LNCaP clone FGC (cell line): ENCODE measurements around the gene LARP4B.

Experiments
- DNase-seq: peaks from one replicate; pipeline ENCODE4 v3.0.0-alpha.2; 2011; ENCODE audit warnings: low read depth
- H3K4me3 ChIP-seq: 2 replicates; pipeline ENCODE4 v1.5.1; 2011; ENCODE audit warnings: mild to moderate bottlenecking, low read depth, low read length, control low read depth
- TF ChIP-seq, protein P1 (sequence below): IDR thresholded peaks from 2 replicates; pipeline ENCODE4 v1.5.1; 2012; ENCODE audit warnings: mild to moderate bottlenecking; ENCODE audit not compliant: control insufficient read depth, insufficient read depth; ENCODE audit errors: extremely low read depth

Gene LARP4B

DNA sequence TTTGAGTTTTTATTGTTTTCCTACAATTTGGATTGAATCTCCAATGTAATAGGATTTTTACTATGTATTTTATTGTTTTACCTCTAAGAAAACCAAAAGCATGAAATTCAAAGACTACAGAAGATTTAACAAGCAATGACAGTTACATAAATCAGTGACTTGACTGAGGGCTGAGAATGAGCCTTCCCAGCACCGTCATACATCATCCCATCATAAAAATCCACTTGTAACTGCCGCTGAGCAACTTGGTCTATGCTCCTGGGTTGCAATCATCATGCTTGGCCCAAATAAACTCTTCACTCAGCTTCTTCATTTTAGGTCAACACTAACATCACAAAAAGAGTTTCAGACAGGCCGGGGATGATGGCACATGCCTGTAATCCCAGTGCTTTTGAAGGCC, 13.5 kb downstream of the LARP4B start:
- TF ChIP-seq, protein P1, sequence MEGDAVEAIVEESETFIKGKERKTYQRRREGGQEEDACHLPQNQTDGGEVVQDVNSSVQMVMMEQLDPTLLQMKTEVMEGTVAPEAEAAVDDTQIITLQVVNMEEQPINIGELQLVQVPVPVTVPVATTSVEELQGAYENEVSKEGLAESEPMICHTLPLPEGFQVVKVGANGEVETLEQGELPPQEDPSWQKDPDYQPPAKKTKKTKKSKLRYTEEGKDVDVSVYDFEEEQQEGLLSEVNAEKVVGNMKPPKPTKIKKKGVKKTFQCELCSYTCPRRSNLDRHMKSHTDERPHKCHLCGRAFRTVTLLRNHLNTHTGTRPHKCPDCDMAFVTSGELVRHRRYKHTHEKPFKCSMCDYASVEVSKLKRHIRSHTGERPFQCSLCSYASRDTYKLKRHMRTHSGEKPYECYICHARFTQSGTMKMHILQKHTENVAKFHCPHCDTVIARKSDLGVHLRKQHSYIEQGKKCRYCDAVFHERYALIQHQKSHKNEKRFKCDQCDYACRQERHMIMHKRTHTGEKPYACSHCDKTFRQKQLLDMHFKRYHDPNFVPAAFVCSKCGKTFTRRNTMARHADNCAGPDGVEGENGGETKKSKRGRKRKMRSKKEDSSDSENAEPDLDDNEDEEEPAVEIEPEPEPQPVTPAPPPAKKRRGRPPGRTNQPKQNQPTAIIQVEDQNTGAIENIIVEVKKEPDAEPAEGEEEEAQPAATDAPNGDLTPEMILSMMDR = no peak
- no peak for DNase-seq

DNA sequence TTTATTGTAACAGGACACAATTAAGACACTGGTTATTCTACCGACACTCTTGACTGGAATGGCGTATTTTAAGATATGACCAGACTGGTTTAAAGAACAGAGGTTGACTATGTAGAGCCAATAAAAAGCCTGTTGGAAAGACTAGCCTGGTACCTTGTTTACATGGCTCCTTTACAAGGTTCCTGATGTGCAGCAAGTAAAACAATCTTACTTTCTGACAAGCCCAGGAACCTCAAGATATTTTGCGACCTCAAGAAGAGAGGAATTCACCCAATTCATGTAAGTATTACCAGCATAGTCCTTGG, 14.1 kb downstream of the LARP4B start:
- peak; percentile 92 for DNase-seq
- peak overlapping the region; percentile 10; the same call in 1 of the 2 replicates for H3K4me3 ChIP-seq

More for the DNA sequence above, 13.5 kb downstream of the LARP4B start:
- H3K4me3 ChIP-seq = no peak overlapping the region; the same call in 1 of the 2 replicates

DNA sequence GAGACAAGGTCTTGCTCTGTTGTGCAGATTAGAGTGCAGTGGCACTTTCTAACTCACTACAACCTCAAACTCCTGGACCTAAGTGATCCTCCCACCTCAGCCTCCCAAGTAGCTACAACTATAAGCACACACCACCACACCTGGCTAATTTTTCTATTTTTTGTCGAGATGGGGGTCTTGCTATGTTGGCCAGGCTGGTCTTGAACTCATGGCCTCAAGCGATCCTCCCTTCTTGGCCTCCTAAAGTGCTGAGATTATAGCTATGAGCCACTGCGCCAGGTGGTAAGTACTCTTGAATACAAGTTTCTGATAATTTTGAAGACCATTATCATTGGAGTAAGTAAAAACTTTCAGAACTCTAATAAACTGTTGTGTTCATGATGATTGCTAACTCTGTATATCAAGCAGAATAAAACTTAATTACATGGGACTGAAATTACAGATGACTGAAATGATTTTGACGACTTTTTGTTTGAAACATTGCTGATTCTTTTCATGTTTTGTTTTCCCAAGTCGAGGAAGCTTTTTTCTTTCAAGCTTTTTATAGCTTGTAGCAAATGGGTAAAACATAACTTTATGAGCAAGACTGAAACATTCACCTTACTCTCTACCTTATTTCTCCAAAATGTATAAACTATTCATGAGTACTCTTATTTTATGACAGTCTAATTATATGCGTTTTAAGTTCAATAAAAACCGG, 14.6 kb downstream of the LARP4B start:
- no peak overlapping the region for H3K4me3 ChIP-seq
- TF ChIP-seq, protein P1 = no peak
- no peak for DNase-seq

More for the DNA sequence above, 14.1 kb downstream of the LARP4B start:
- TF ChIP-seq, protein P1 = no peak

DNA sequence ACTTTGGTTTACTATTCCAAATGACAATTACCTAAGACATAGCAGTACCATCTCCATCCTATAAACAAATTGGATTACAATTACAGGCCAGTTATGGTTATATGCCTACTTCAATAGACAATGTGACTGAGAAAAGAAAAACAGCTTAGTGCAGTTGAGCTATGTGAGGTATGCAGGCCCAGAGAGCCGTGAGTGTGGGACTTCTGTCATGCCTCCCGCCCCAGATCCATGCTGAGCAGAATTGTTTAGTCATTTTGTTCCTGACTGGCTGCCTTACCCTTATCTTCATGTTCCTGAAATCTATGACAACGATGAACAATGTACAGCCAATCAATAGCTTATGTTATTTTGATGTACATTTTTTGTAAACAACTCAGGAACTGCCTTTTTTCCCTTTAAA, 21.7 kb downstream of the LARP4B start:
- TF ChIP-seq, protein P1 = no peak
- H3K4me3 ChIP-seq = no peak overlapping the region
- no peak for DNase-seq

DNA sequence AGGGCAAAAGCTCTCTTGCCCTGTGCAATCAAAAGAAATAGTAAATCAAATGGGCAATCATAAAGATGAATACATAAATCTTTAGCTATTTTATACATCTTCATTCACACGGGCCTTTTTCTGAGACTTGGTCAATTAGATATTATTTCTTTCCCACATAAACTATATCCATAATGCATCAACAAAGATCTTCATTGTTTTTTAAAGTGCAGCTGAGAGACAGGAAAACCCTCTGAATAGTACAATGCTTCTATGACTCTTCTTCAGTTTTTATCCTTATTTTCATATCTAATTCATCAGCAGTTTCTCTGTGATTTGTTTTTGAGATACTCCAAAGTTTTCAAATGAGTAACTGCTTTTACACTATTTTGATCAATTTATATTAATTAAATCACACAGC, 25.5 kb downstream of the LARP4B start:
- DNase-seq = no peak
- no peak overlapping the region for H3K4me3 ChIP-seq
- TF ChIP-seq, protein P1 = no peak

DNA sequence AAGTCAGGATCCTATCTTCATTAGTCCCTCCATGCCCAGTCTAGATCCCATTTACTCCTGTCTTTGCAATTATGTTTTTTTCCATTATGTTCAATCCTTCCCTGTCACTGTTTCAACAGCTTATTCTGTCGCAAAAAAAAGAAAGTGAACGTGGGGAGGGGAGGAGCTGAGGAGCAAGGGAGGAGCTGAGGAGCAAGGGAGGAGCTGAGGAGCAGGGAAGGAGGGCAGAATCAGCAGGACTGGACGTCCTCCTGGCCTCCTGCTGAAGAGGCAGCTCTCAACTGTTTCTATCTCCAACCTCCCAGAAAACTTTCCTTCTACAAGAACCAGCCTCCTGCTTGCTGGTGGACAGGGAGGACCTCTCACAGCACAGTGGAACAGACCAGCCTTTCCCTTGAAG, 26.0 kb downstream of the LARP4B start:
- no peak overlapping the region for H3K4me3 ChIP-seq
- DNase-seq = no peak
- TF ChIP-seq, protein P1 = no peak

DNA sequence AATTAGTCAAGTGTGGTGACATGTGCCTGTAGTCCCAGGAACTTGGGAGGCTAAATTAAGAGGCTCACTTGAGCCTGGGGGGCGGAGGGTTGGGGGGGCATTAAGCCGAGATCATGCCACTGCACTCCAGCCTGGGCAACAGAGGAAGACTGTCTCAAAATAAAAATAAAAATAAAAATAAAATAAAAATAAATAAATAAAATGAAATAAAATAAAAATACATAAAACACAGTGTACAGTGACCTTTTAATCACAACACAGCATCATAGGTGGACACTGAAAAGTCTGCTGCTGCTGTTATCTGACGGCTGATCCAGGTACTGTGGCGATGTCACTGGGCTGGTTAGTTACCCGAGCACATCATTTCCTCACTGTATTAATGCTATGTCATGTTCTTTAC, 27.1 kb downstream of the LARP4B start:
- H3K4me3 ChIP-seq = no peak overlapping the region
- TF ChIP-seq, protein P1 = no peak
- no peak for DNase-seq
